SW 1271 (cell line): Measurements from ENCODE around the gene SLC29A4.

Source experiments
- DNase-seq, 2 experiments: peaks; one replicate each; lab custom pipeline; 2025; lab: John Stamatoyannopoulos, UW

The SLC29A4 gene

GRCh38 chr7:5352440-5353010 is 69.8 kb downstream of the SLC29A4 start:
- DNase-seq = no peak

DNA sequence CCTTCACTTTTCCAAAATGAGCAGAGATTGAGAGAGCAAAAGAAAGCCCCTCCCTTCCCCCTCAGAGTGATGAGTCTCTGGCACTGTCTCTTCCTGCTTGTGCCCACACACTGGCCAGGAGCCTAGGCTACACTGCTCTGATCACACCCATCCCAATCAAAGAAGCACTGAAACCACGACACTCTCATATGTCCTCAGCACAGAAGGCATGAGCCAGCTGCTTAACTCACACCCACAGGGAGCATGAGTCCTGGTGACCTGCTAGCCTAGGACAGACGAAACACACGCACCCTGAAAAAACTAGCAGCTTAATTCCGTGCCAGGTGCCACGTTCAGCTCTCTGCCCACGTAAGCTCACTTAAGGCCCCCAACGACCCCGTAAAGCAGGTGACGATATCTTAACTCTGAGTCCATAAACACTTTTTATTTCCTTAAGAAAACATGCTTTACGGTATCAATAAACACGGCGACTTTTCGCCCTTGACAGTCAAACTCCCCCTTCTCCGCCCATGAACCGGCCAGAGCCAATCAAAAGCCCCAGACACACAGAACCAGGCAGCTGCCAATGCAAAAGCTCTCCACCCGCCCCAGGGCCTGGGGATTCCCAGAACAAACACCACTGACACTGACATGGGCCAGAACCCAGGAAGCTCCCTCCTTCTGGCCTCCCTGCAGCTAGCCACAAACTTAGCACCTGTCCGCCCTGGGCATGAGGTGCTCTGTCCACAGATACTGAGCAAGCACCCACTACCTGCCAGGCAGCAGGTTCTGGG is 71.9 kb downstream of the SLC29A4 start:
- DNase-seq = no peak
